OCI-LY3 (cell line): ENCODE results near the gene SLC38A7.

Source experiments
- H2AFZ ChIP-seq: fragments of 200-600, 300-600 bp; shearing (Covaris generic); 2 replicates; pipeline ENCODE4 v1.6.0; 2014; ENCODE audit warnings: antibody characterized with exemption, low read depth, low read length
- H3K27ac ChIP-seq: fragments of 200-600, 300-600 bp; sonication (generic); 2 replicates; pipeline ENCODE4 v1.5.1; 2014; ENCODE audit warnings: mild to moderate bottlenecking, low read length, moderate library complexity, mixed read lengths
- H3K27me3 ChIP-seq: fragments of 200-600, 300-600 bp; sonication (generic); 2 replicates; pipeline ENCODE4 v1.6.1; 2014; ENCODE audit warnings: low read depth, low read length, mixed read lengths
- H3K36me3 ChIP-seq: fragments of 200-600, 300-600 bp; sonication (generic); replicated peaks from 2 replicates; pipeline ENCODE3; 2014; ENCODE audit warnings: low read depth, low read length, mixed read lengths
- H3K4me1 ChIP-seq: fragments of 300-600, 200-600 bp; sonication (generic); 2 replicates; pipeline ENCODE4 v1.6.1; 2014; ENCODE audit warnings: low read length, mixed read lengths
- H3K4me2 ChIP-seq: fragments of 200-600, 300-600 bp; sonication (generic); 2 replicates; pipeline ENCODE4 v1.6.1; 2014; ENCODE audit warnings: low read length, mixed read lengths
- H3K4me3 ChIP-seq: fragments of 300-600, 200-600 bp; sonication (generic); 2 replicates; pipeline ENCODE4 v1.5.1; 2014; ENCODE audit warnings: antibody characterized with exemption, mild to moderate bottlenecking, low read length, moderate library complexity
- H3K79me2 ChIP-seq: fragments of 300-600, 200-600 bp; shearing (Covaris generic); 2 replicates; pipeline ENCODE4 v1.6.1; 2014; ENCODE audit warnings: mild to moderate bottlenecking, low read length, mixed read lengths
- H3K9ac ChIP-seq: fragments of 300-600, 200-600 bp; shearing (Covaris generic); 2 replicates; pipeline ENCODE4 v1.6.0; 2014; ENCODE audit warnings: mild to moderate bottlenecking, low read length, moderate library complexity
- H3K9me3 ChIP-seq: fragments of 200-600, 300-600 bp; shearing (Covaris generic); 2 replicates; pipeline ENCODE4 v1.6.1; 2014; ENCODE audit warnings: low read length, mixed read lengths; ENCODE audit not compliant: insufficient read depth
- H4K20me1 ChIP-seq: fragments of 200-600, 300-600 bp; sonication (generic); 2 replicates; pipeline ENCODE4 v1.6.1; 2016; ENCODE audit warnings: low read length, mixed read lengths; ENCODE audit not compliant: insufficient read depth
- CTCF ChIP-seq: fragments of 200-600, 300-600 bp; sonication (generic); IDR thresholded peaks from 2 replicates; pipeline ENCODE4 v1.5.1; 2014; ENCODE audit warnings: antibody characterized with exemption, low read length, low read depth
- EZH2phosphoT487 ChIP-seq: fragments of 200-600 bp; shearing (Covaris generic); IDR thresholded peaks from 2 replicates; pipeline ENCODE4 v1.6.1; 2018; ENCODE audit warnings: antibody characterized with exemption, mixed run types, low read depth

The SLC38A7 gene

GRCh38 chr16:58635502-58635901 is 49.1 kb downstream of the SLC38A7 start:
- Histone ChIP-seq H4K20me1 (no peaks in the 10 kb centered on the region), H3K9me3 (no peaks in the 10 kb centered on the region), H3K79me2 (no peaks in the 10 kb centered on the region), H3K27ac (no peak overlapping the region), H3K27me3 (no peaks in the 10 kb centered on the region), H3K4me1 (peaks cover 16% of the 10 kb centered on the region), H3K4me3 (no peak overlapping the region), H3K4me2 (no peak overlapping the region), H3K36me3 (no peaks in the 10 kb centered on the region), H2AFZ (no peak overlapping the region), H3K9ac (no peak overlapping the region)
- TF ChIP-seq CTCF, result no peak
- no peak for TF ChIP-seq EZH2phosphoT487

DNA sequence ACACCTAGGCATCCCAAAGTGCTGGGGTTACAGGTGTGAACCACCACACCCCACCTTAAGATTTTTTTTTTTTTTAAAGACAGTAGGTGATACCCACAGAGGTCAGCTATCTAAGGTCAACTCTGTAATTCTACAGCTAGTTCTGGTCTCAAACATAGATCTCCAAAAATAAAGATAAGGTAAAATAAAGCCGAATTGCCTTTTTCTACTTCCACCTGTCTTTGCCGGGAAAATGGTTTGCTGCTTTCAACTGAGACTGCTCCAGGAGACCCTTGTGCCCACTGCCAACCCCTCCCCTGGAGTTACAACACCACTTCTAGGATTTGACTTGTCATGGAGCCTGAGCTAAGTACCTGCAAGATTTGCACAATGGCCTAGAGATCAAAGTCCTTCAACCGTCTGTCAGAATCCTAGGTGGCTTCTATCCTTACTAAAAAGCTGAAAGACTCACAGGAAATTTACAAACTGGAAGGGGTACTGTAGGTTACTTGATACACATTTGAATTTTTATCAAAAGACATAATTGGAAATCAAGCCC is 50.2 kb downstream of the SLC38A7 start:
- Histone ChIP-seq H3K4me2 (no peak overlapping the region), H3K27ac (no peak overlapping the region), H3K36me3 (no peaks in the 10 kb centered on the region), H3K9me3 (no peaks in the 10 kb centered on the region), H3K9ac (no peak overlapping the region), H4K20me1 (no peaks in the 10 kb centered on the region), H3K27me3 (no peaks in the 10 kb centered on the region), H2AFZ (no peak overlapping the region), H3K79me2 (peaks cover 4% of the 10 kb centered on the region), H3K4me1 (peaks cover 8% of the 10 kb centered on the region; the same call in 1 of the 2 replicates), H3K4me3 (no peak overlapping the region)
- TF ChIP-seq CTCF, result no peak
- no peak for TF ChIP-seq EZH2phosphoT487

DNA sequence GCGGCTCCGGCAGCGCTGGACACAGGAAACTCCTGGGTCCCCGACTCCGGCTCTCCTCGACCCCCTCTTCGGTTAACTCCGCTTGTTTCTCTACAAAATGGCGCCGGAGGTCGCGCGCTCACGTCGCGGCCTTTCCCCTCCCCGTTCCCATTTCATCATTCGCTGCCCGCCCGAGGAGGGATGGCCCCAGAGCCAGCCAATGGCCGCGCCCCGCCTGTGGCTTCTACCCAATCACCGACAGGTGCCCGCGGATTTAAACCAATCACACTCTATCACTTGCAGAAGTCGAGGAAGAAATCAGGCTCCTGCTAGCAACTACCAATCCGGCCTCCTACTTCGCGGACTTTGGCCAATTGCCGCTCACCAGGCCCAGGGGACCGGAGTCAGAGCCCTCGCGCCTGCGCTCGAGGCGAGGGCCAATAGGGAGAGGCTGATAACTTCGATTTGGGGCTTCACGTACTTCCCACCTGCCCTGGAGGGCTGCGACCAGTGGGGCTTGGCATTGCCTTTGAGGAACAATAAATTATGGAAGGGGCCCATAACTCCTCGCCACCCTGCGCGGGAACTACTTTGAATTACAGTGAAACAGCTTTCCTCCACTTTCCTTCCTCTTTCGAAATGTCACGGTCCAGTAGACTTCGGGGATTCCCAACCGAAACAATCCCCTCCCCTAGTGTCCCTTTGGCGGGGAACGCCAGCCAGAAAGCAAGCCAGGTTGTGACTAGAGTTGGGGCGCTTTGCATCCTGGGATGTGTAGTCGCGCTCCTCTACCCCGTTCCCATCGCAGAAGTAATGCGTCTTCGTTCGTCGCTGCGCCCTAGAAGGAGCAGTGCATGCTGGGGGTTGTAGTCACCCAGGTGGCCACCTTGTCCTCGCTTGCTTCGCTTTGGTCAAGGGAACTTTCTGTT is 54.6 kb downstream of the SLC38A7 start, which contains the start of gene CNOT1:
CNOT1 (minus strand) TSS at position 94 of the 908 bp plus-strand sequence. CDS start 30,489 bp downstream, outside the sequence.
- Histone ChIP-seq H3K79me2 (peaks cover 47% of the 10 kb centered on the region), H3K4me2 (peak within 1 kb of the TSS; percentile 93), H2AFZ (peak within 1 kb of the TSS; percentile 98), H3K27me3 (no peaks in the 10 kb centered on the region), H3K36me3 (peaks cover 17% of the 10 kb centered on the region), H3K9me3 (no peaks in the 10 kb centered on the region), H3K4me1 (peaks cover 22% of the 10 kb centered on the region), H3K4me3 (peak within 1 kb of the TSS; percentile 89), H4K20me1 (peaks cover 39% of the 10 kb centered on the region), H3K27ac (peak within 1 kb of the TSS; percentile 98), H3K9ac (peak within 1 kb of the TSS; percentile 97)
- TF ChIP-seq EZH2phosphoT487, result no peak
- TF ChIP-seq CTCF, result no peak
